RPMI7951 (cell line): ENCODE data around the gene REXO5. TPM values are rescaled to one million over a fixed set of nuclear protein-coding genes. Genes with fewer than 3 reads are reported as not detected.
"Not testable (repeated sequence)": the region's sequence is repeated elsewhere in the genome, so short reads cannot be mapped to it uniquely, and the experiment has no call there.

ENCODE experiments used
- DNase-seq: peaks from one replicate; pipeline ENCODE4 v3.0.0-alpha.2; 2012; ENCODE audit warnings: low read depth
- total RNA-seq: library from RNA; depleted of rRNA; stranded (reverse); fragments of >200 nt; shearing (Covaris generic); gene quantifications from 2 replicates; pipeline ENCODE4 v1.2.3, GENCODE V29; 2014

REXO5 gene
- total RNA-seq, 1 experiment from 2014 or later = 12.5 TPM

- peak; percentile 54 for DNase-seq
Observed at GRCh38 chr16:20849589-20850390, 43.5 kb downstream of the REXO5 start.

DNA sequence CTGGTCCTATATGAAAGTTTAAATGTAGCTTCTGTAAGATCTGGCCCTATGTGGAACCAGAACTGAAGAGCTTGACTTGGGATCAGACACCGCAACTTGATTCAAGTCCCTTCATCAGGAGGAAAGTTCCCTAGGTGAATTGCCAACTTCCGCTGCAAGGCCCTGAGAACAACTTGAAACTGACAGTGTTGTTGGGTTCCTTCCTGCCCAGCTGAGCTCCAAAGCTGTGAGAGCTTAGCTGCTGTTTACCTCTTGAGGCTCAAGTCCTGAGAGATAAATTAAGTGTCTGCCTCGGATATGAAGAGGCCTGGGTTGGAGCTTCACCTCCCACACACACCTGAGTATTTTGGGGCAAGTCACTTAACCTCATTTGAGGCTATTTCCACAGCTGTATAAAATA lies 44.7 kb downstream of the REXO5 start:
- no peak for DNase-seq

DNA sequence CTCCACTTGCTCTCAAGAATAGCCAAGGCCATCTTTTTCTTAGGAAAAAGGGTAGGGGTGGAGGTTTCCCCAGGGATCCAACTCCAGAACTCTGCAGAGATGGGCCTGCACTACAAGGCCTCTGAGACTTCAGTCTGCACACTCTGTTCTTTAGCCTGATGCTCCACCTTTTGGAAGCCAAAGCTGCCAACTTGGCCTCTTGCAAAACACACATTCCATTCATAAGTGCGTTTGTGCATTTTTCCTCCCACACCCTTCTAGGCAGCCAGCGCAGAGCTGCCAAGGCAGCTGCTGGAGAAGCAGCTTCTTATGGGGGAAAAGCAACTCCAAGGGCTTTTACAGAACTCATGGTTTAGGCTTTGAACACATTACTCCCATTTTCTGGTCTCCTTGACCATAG lies 45.3 kb downstream of the REXO5 start:
- DNase-seq = peak; percentile 76

DNA sequence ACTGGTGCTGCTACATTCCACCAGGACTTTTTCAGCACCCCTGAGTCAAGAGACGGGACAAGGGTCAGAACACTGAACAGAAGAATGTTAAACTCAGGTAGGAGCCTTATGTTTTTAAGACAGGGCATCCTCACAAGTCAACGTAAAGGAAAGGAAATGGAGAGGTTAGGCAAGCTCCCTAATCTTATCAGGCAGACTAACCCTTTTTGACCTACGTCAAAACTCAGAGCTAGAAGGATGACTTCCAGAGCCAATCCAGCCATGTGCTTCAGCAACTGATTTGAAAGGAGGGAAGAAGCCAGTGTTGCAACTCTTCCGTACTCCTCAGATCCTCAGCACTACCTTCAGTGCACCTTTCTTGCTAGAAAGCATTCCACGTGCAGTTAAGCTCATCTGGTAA lies 46.8 kb downstream of the REXO5 start:
- no peak for DNase-seq

GRCh38 chr16:20853981-20854620 lies 47.8 kb downstream of the REXO5 start:
- no peak for DNase-seq

DNA sequence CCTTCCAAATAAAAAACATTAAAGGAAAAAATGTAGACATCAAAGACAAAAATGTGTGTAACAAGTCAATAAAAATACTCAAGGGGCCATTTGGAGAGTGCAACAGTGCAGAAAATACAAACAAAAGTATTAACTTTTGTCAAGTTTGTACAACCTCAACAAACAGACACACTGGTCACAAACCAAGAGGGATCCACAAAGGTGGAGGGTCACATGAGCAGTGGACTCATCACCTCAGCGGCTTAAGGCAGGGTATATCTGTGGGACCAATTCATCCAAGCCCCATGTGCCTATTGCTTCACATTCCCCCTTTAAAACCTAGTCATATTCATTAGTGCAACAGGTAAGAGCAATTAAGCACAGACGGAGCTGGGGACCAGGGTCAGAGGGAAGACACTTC lies 48.6 kb downstream of the REXO5 start:
- no peak for DNase-seq

DNA sequence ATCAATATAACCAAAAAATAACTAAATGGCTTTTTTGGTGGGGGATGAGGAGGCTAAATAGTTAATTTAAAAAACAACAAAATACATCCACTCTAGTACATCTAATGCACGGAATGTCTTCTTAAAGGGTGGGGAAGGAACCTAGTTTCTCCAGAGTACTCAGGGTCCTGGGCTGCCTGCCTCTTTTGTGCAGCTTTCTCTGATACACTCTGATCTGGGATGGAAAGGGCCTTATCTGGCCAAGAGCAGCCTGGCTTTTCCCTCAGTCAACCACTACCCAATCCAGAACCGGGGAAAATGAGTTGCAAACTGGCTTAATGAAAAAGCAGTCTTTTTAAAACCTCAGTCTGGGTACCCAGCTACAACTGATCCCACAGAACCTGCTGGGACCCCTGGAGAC lies 51.0 kb downstream of the REXO5 start:
- no peak for DNase-seq

DNA sequence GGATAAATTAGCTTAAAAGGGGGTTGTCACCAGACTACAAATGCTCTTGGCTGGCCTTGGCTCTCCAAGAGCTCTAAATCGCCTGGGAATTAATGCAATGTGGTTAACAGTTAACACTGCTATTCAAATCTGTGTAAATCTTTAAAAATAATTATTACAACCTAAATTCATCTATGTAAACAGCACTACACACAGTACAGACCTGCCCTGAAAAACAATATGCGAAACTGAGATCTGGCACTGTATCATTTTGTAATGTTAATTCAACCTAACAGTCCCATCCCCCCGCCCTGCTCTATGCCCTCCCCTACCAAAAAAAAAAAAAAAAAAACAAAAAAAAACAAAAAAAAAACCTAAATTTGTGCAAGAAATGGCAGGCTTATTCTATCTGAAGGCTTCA lies 52.9 kb downstream of the REXO5 start:
- DNase-seq = no peak

DNA sequence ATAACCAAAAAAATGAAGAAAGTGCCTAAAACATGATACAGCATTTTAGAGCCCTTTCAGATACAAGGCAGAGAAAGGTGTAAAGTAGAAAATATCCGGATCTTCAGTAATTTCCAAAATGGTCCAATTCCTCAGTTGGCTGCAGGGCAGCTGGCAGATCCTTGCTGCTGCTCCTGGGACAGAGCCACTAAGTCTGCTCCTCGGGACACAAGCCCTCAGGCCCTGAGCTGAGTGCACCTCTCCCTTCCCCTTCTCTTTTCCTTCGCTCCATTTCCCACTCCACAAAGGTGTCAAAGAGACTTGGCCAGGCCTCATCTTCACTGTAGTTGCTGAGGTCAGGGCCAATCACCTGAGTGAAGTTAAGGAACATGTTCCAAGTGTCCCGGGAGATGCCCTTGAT lies 53.4 kb downstream of the REXO5 start:
- no peak for DNase-seq

DNA sequence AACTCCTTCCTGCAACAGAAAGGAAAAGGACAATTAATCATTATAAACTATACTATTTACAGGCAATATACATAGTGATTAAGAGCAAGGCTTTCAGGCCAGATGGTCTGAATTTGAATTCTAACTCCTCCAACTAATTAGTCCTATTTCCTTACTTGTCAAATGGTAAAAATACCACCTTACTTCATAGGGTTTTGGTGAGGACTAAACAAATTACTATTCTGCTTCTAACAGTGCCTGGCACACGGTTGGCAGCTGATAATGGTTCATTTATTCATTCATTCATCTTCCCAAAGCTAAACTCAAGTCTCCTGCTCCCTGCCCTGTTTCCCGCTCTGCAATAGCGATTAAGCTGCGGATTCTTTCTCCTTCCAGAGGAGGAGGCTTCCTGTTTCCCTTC lies 54.0 kb downstream of the REXO5 start:
- no peak for DNase-seq

DNA sequence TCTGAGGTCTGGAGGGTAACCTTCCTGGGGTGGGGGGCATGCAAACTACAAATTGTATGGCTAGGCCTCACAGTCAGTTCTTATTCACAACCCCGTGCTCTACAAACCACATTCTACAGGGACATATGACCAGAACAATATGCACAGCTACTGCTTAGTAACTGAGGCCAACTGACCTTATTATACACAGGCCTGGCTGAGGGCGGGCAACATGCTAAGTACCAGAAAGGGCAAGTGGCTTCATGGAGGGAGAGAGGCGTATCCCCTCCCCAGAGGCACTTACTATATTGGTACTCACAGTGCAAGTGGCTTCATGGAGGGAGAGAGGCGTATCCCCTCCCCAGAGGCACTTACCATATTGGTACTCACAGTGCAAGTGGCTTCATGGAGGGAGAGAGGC lies 54.7 kb downstream of the REXO5 start:
- DNase-seq = not testable (repeated sequence)

- no peak for DNase-seq
Observed at GRCh38 chr16:20862162-20862960, 56.0 kb downstream of the REXO5 start.

GRCh38 chr16:20864376-20864775 lies 58.0 kb downstream of the REXO5 start:
- not testable (repeated sequence) for DNase-seq

DNA sequence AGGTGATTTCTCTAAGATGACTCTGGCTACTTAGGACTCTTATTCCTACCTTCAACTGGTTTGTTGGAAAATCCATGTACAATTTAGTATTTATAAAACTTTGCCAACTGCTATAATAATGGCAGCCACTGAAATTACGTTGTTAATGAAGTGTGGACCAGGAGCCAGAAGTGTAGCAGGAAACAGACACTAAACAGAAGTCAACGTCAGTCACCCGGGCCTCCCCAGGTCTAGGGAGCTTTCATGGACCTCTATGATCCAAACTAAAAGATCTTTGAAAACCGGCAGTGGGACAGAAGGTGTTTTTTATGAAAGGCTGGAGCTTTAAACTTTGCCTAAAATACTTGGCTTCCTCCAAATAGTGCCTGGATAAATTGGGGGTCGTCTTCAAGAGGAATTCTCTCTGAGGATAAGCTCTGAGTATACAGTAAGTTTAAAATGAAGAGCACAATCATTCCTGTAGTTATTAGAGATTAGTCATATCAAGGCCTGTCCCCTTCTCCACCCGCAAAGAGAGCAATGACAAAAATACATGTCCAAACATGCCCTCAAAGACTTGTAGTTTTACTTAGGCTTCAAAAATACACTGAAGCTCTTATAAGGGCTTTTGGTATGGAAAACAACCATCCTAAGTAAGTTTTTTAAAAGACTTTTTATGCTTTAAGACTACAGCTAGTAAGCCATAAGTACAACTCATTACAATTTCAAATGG lies 59.2 kb downstream of the REXO5 start:
- peak; percentile 14 for DNase-seq

DNA sequence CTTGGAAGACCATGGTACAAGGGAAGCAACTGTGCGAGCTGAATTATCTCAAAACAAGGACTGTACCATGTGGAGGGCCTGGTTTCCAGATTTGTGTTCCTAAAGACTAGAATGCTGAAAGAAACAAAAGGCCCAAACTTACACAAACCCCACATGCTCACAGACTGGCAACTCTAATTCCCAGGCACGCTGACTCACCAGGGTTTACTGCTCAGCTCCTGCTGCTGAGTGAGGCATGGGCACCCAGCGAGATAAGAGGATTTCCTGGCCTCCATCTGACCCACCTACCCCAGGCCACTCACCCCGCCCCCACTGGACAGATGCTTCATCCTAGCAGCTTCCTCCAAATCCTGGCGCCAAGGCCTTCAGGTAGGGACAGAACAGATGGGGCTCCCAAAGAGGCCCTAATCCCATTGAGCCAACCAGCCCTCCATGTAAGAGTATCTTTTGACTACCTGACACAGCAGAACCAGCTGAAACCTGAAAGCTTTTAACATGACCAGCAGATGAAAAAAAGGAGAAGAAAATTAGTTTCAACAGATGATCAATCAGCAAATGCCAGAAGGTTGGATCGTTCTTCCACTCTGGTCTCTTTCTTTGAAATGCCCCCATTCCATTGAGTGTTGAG lies 59.9 kb downstream of the REXO5 start:
- peak; percentile 85 for DNase-seq

GRCh38 chr16:20866801-20867200 lies 60.5 kb downstream of the REXO5 start:
- DNase-seq = no peak

DNA sequence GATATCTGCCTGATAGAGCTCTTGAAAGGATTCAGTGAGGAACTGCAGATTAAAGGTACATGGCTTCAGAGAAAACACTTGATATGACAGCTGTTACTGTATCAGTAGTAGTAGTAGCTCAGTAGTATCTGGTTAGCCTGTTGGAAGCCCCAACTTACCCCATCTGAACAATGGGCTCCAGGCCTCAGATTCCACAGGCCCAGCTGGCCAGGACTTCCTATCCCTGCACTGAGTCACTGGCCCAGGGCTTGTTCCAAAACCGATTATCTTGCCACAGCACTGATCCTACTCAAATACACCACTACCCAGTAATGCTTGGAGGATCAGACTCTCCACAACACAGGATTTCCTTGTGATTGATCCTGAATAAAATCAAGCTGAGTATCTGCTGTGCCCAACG lies 61.3 kb downstream of the REXO5 start:
- peak; percentile 53 for DNase-seq

GRCh38 chr16:20868890-20869289 lies 62.6 kb downstream of the REXO5 start:
- DNase-seq = peak; percentile 82

DNA sequence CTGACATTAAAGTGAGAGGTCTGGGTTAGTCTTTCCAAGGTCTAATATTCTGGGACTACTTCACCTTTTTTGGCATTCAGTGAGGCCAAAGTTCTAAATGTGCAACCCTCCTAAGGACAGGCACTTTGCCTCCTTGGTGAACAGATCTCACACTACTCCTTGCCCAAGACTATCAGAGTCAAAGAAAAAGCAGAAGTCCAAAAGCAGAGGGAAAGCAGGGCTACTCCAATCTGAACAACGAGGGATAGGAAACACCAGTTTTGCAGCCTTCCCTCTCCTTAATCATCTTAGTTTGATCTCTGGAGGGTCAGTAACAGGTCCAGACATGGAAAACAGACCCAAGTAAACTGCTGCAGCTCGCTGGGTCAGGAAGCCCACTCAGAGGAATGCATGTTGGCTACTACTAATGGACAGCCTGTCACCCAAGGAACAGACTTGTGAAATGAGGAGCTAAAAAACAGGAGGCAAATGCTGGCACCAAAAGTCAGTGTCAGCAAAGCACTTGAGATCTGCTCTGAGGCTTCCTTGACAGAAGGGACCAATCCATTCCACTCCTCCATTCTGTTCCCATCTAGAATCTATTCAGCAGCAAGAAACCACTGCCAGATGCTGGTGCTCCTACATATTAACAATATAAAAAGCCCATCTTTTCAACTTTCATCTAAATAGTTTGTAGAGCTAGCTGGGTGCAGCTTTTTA lies 63.9 kb downstream of the REXO5 start:
- DNase-seq = no peak

GRCh38 chr16:20871258-20871657 lies 64.9 kb downstream of the REXO5 start:
- DNase-seq = no peak
